ENCODE data around the gene PAEP.

- TF ChIP-seq CTCF (IDR thresholded peaks at IDR 0.05) (no peak), POLR2A (IDR thresholded peaks at IDR 0.05) (no peak)
Observed at GRCh38 chr9:135611142-135611874, 49.8 kb downstream of the PAEP start.
